ENCODE measurements around the gene ZNF644.
"Not testable (repeated sequence)": the region's sequence is repeated elsewhere in the genome, so short reads cannot be mapped to it uniquely, and the experiment has no call there.

DNA sequence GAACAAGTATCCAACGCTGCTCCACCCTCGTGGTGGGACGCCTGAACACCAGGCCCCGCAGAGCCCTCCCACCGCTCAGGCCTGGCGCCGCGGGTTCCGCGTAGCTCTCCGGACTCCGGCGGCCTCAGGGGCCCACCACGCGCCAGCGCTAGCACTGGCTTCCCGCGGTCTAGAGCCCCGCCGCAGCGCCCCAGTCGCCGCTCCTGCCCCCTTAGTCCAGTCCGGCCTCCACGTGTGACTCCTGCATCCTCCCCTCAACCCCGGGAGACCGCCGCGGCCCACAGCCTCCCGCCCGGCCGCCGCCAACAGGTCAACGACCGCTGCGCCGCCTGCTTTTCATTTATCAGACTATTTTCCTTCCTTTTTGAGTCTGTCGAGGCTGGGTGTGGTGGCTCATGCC lies 128.2 kb downstream of the ZNF644 start:
- not testable (repeated sequence) for TF ChIP-seq POLR2AphosphoS5, EP300, POLR2A (IDR thresholded peaks at IDR 0.05)
- TF ChIP-seq, protein P1, sequence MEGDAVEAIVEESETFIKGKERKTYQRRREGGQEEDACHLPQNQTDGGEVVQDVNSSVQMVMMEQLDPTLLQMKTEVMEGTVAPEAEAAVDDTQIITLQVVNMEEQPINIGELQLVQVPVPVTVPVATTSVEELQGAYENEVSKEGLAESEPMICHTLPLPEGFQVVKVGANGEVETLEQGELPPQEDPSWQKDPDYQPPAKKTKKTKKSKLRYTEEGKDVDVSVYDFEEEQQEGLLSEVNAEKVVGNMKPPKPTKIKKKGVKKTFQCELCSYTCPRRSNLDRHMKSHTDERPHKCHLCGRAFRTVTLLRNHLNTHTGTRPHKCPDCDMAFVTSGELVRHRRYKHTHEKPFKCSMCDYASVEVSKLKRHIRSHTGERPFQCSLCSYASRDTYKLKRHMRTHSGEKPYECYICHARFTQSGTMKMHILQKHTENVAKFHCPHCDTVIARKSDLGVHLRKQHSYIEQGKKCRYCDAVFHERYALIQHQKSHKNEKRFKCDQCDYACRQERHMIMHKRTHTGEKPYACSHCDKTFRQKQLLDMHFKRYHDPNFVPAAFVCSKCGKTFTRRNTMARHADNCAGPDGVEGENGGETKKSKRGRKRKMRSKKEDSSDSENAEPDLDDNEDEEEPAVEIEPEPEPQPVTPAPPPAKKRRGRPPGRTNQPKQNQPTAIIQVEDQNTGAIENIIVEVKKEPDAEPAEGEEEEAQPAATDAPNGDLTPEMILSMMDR (IDR thresholded peaks at IDR 0.05), result not testable (repeated sequence)

All from suprapubic skin (tissue), 4 donors.